Body of pancreas (tissue), 4 donors: ENCODE results near the gene ATP2B1.

Source experiments
- POLR2A ChIP-seq, 3 donors: fragments of 450-650 bp; IDR thresholded peaks; one replicate each; pipeline ENCODE4 v1.6.1; 2016; ENCODE audit warnings: antibody characterized with exemption in 3 of 3, mild to moderate bottlenecking in 2 of 3
- TF ChIP-seq, protein P1 (sequence below), 7 experiments: fragments of 450-650 bp in 4 of 7; fragments of 200-600 bp in 3 of 7; sonication (generic) in 3 of 7; IDR thresholded peaks; one replicate each; pipeline ENCODE4 v1.5.1; 2016 to 2019; ENCODE audit warnings: antibody characterized with exemption in 7 of 7

DNA sequence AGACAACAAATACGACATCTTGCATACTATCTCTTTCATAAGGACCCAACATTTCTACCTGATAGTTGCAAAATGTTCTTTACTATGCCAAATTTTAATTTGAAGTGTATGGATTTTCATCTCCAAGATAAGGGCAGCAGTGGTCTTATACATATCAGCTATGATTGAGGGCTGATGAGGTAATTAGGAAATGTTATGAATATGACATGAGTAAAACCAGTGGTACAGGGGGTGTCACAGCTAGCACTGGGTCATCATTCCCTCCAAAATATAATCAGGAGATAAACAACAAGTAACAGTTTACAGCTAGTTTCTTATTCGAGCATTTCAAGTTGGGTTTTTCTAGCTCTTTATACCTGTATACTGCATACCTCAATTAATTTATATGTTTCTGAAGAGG lies 35.0 kb downstream of the ATP2B1 start:
- TF ChIP-seq, protein P1, sequence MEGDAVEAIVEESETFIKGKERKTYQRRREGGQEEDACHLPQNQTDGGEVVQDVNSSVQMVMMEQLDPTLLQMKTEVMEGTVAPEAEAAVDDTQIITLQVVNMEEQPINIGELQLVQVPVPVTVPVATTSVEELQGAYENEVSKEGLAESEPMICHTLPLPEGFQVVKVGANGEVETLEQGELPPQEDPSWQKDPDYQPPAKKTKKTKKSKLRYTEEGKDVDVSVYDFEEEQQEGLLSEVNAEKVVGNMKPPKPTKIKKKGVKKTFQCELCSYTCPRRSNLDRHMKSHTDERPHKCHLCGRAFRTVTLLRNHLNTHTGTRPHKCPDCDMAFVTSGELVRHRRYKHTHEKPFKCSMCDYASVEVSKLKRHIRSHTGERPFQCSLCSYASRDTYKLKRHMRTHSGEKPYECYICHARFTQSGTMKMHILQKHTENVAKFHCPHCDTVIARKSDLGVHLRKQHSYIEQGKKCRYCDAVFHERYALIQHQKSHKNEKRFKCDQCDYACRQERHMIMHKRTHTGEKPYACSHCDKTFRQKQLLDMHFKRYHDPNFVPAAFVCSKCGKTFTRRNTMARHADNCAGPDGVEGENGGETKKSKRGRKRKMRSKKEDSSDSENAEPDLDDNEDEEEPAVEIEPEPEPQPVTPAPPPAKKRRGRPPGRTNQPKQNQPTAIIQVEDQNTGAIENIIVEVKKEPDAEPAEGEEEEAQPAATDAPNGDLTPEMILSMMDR (IDR thresholded peaks at IDR 0.05), result no peak
- TF ChIP-seq POLR2A (IDR thresholded peaks at IDR 0.05), result no peak
